Right ventricle myocardium superior (tissue), 1 donor: ENCODE data around the gene FBXL16. TPM values are rescaled to one million over a fixed set of nuclear protein-coding genes. Genes with fewer than 3 reads are reported as not detected.
"Not testable (repeated sequence)": the region's sequence is repeated elsewhere in the genome, so short reads cannot be mapped to it uniquely, and the experiment has no call there.

Experiments used
- ATAC-seq: fragments of 200-7000 bp; cut with Tn5 transposase; one replicate; pipeline ENCODE4 v1.9.1; 2020; ENCODE audit warnings: mild to moderate bottlenecking; ENCODE audit not compliant: poor library complexity
- DNase-seq: peaks from one replicate; pipeline ENCODE4 v3.0.0-alpha.2; 2020
- intact Hi-C: fragments of 100-400 bp; cut with DNase I; formaldehyde crosslinking; loops from one replicate; pipeline ENCODE4 v1.11.2; 2022
- total RNA-seq: library from RNA; stranded (reverse); fragmentation: NEBNext Ultra II Directional; extraction: Animal tissue kit (Norgen Biotek cat#: 25700); gene quantifications from one replicate; pipeline ENCODE4 v1.2.1, GENCODE V29; 2021
- donor health status: DM: no; HTN: yes; CAD: no; lungs with severe emphysema.

Gene FBXL16
- total RNA-seq, 1 donor from 2014 or later: not detected

DNA sequence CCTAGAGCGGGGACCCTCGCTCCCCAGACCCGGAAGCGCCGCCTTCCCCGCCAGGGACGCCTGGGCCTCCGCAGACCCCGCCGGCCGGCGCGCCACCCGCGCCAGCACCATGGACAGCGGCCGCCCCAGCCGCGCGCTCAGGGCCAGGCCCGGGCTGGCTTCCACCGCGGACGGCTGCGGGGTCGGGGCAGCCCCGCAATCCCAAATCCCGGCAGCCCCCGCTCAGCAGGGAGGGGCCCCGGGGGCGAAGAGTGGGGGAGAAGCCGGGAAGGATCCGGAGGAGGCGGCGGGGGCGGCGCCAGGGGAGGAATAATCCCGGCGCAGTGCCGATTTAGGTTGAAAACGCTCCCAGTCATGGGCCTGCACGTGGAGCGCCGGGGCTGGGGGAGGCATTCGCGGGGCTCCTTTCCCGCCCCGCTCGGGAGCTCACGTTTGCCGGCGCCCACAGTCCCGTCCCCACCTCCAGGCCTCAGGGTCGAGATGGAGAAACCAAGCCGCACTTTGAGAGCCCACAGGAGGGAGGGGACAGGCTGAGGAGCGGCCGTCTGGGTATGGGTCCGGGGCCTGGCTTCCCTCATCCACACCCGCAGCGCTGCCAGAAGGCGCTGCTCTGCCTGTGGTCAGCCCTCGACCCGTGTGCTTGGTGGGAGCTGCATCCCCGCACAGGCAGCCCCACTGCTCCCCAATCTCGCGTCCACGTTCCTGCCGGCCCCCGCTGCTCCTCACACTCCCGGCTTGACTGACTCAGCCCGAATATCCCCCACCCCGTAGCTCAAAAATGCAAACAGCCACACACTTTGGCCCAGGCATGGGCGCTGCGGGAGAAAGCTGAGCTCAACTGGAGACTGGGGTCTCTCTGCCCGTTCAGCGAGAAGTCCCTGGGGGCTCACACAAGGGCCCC is 4.7 kb downstream of the FBXL16 start:
- intact Hi-C loops: no loop called here
- peak; percentile 80 for ATAC-seq
- DNase-seq: no peak

DNA sequence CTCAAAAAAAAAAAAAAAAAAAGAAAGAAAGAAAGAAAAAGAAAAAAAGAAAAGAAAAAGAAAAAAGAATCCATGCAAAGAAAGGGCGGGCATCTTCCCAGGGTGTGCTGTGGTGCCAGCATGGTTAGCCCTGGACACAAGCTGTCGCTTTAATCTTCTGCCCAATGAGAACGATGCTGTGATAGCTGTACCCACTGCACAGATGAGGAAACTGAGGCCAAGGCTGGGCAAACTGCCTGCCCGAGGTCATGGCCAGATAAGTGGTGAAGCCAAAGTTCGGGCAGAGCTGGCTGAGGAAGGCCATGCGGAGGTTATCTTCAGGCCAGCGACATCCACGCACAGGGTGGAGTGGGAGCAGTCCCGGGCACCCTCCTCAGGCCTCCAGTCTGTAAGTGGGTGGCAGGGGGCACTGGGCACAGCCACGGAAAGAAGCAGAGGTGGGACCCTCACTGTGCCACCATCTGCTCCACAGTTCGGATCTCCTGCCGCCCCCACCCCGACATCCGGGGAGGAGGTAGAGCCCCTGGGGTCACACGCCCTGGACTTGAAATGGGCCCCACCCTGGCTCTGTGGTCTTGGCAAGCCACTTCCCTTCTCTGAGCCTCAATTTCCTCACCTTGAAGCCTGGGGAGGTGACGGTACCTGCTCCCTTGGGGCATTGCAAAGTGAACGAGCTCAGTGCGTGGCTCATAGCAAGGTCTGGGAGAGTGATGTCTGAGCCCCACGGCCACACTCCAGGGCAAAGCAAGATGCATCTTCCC is 6.5 kb downstream of the FBXL16 start:
- no peak for ATAC-seq
- intact Hi-C loops: no loop called here
- no peak for DNase-seq

DNA sequence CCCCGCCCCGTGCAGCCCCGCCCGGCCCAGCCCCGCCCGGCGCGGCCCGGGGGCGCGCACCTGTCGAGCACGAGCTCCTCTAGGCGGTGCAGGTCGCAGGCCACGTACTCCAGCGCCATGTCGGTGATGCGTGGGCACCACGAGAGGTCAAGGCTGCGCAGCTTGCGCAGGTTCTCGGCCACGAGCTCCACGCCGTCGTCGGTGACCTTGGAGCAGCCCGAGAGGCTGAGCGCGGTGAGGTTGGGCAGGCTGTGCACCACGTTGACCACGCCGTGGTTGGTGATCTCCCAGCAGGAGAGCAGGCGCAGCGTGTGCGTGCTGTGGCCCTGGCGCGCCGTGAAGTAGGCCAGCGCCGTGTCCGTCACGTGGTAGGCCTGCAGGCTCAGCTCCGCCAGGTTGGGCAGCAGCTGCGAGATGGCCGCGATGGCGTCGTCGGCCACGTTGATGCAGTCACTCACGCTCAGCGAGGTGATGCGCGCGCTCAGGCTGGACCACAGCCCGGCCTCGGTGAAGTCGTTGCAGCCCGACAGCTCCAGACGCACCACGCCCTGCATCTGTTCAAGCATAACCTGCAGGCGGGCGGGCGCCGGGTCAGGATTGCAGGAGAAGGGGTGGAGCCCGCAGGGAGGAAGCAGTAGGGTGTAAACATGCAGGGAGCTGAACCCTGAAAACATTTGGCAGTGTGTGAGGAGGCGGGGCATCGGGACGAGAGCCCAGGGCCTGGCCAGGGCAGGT is 10.1 kb downstream of the FBXL16 start:
- DNase-seq (no peak), ATAC-seq (peak; percentile 13)
- intact Hi-C loops: no loop called here

DNA sequence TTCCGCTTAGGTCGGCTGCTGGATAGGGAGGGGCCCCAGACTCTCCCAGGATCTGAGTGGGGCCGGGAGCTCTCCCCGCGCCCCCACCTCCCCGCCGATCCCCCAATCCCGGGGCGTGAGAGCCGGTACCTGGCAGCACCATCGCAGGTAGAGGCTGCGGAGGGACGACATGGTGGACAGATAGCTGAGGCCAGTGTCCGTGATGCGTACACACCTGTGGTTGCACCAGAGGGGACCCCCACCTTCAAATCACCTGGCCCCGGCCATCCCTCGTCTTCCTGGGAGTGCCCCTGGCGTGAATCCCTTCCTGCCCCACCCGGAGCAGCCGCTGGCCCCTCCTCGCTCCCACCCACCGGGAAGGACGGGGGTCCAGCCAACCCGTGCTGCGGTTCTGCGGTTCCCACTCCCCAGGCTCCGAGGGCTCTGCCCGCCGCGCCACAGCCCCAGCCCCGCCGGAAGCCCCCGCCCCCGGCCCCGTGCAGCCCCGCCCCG is 10.7 kb downstream of the FBXL16 start:
- intact Hi-C loops: no loop called here
- no peak for DNase-seq

GRCh38 chr16:694187-694862 is 11.3 kb downstream of the FBXL16 start:
- ATAC-seq: no peak
- no peak for DNase-seq
- intact Hi-C loops: no loop called here

More for the DNA sequence above, 10.7 kb downstream of the FBXL16 start:
- ATAC-seq: no peak

- intact Hi-C loops: no loop called here
- ATAC-seq (no peak), DNase-seq (no peak)
These were observed 11.8 kb downstream of the FBXL16 start for GRCh38 chr16:693766-694165.

DNA sequence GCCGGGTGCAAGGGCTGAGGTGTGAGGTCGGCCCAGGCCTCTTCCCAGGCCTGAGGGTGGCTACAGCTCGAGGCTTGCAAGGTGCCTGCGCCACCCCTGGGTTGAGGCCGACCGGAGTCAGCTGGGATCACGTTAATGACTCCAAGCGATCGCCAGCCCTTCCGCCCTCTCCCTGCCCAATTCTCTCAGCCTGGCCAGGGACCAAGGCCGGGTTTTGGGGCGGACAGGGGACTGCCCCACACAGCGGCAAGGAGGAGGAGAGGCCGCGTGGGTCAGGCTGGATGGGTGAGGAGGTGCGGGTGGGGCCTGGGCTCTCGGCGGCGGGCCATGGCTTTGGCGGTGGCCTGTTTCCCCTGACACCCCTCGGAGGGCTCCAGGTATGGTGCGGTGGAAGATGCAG is 12.2 kb downstream of the FBXL16 start:
- intact Hi-C loops: no loop called here
- no peak for ATAC-seq

GRCh38 chr16:692356-693108 is 13.1 kb downstream of the FBXL16 start:
- ATAC-seq: no peak

More for the DNA sequence above, 12.2 kb downstream of the FBXL16 start:
- no peak for DNase-seq

GRCh38 chr16:691242-691641 is 14.4 kb downstream of the FBXL16 start:
- intact Hi-C loops, ATAC-seq, DNase-seq: not testable (repeated sequence)

More at GRCh38 chr16:692356-693108, 13.1 kb downstream of the FBXL16 start:
- DNase-seq: no peak
- intact Hi-C loops: no loop called here

- ATAC-seq (no peak), DNase-seq (no peak)
- intact Hi-C loops: no loop called here
These were observed 16.3 kb downstream of the FBXL16 start for GRCh38 chr16:689175-689897.

- intact Hi-C loops: no loop called here
- no peak for DNase-seq
- no peak for ATAC-seq
These were observed 18.1 kb downstream of the FBXL16 start for GRCh38 chr16:687499-687898.

DNA sequence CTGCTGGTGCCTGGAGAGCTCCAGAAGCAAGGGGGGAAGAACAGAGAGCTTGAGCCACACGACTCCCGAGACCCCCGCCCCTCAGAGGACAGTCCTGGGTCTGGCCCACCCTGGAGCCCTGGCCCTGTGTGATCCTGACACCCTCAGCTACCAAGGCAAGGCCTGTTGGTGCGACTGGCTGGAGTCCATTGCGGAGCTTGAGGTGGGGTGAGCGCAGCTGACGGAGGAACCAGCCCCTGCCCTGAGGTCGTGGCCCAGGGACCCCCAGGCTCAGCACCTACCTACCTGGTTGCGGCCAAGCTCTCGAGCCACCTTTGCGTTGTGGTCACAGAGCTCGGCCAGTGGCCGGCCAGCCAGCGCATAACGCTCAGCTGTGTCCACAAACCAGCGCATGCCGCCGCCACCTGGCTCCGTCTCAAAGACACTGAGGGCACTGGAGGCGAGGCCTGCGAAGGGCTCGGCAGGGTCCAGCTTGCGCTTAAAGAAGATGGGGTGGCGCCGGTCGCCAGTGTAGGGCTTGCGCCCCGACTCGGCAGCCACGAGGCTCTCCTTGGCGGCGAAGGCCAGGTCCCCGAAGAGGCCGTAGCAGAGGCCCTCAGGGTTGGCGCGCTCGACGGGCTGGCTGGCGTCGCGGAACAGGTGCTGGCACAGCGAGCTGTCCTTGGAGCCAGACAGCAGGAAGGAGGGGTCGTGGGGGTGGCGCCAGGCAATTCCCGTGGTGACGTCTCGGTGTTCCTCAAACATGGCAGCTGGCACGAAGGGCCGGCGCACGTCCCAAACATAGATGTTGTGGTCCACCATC is 18.9 kb downstream of the FBXL16 start:
- ATAC-seq: no peak
- intact Hi-C loops: no loop called here
- DNase-seq: no peak

- no peak for ATAC-seq
- DNase-seq: no peak
- intact Hi-C loops: no loop called here
These were observed 19.6 kb downstream of the FBXL16 start for GRCh38 chr16:685967-686366.

DNA sequence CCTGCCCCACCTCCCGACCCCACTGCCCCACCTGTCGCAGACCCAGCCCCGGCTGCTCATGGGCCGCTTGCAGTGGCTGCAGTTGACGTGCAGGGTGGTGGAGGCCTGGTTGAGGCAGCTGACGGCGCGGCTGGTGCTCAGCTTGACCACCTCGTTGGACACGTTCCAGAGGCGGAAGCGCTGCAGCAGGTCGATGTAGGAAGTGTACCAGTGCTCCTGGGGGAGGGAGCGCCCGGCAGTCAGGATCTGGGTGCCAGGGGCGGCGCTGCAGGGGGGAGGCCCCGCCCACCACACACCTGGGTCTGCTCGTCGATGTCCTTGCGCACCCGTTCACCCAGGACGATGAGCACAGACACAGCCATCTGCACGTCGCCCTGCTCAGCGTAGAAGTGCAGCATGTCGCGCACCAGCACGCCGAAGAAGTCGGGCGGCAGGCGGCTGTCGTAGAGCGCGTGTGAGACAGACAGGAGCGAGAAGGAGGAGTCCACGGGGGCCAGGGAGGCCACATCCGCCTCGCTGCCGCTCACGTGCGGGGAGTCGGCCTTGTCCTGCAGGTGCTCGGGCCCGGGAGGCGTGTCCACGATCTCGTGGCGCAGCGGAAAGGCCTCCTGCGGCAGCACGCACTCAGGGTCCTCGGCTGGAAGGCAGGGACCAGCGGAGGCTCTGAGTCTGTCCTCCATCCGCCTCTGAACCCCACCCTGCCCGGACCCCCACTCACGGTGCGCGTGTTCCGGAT is 20.5 kb downstream of the FBXL16 start:
- ATAC-seq (no peak), DNase-seq (no peak)
- intact Hi-C loops: no loop called here

- ATAC-seq (peak; percentile 76), DNase-seq (peak; percentile 99)
These were observed 21.4 kb downstream of the FBXL16 start, which contains the start of gene JMJD8 for GRCh38 chr16:684071-684794. Gene JMJD8 (minus strand): TSS chr16:684334. CDS start chr16:684319, 15 bp downstream.

More at GRCh38 chr16:684071-684794, 21.4 kb downstream of the FBXL16 start, which contains the start of gene JMJD8:
- intact Hi-C loops: no loop called here
